Ectodermal cell (in vitro differentiated cells): Measurements from ENCODE around the gene IFT81.
"Not testable (repeated sequence)": the region's sequence is repeated elsewhere in the genome, so short reads cannot be mapped to it uniquely, and the experiment has no call there.

ENCODE experiments used
- H3K27ac ChIP-seq: 2 replicates; pipeline ENCODE4 v1.7.0; 2013; ENCODE audit warnings: mild to moderate bottlenecking, low read depth, low read length; ENCODE audit not compliant: insufficient read depth, poor library complexity, severe bottlenecking
- H3K27me3 ChIP-seq: 2 replicates; pipeline ENCODE4 v1.7.0; 2013; ENCODE audit warnings: mild to moderate bottlenecking, low read length; ENCODE audit not compliant: insufficient read depth, control insufficient read depth, poor library complexity, severe bottlenecking
- H3K36me3 ChIP-seq: one replicate; pipeline ENCODE4 v1.7.0; 2013; ENCODE audit warnings: low read length; ENCODE audit not compliant: control insufficient read depth, insufficient read depth
- H3K4me1 ChIP-seq: one replicate; pipeline ENCODE4 v1.7.0; 2013; ENCODE audit warnings: low read length; ENCODE audit not compliant: control insufficient read depth, insufficient read depth
- H3K4me3 ChIP-seq: 2 replicates; pipeline ENCODE4 v1.7.0; 2013; ENCODE audit warnings: low read depth, low read length, control low read depth; ENCODE audit not compliant: insufficient read depth
- H3K9me3 ChIP-seq: 2 replicates; pipeline ENCODE4 v1.7.0; 2013; ENCODE audit warnings: mild to moderate bottlenecking, low read length, moderate library complexity; ENCODE audit not compliant: control insufficient read depth
- WGBS, 2 experiments: methylation state at CpG; one replicate each; pipeline ENCODE4 v1.1.7; 2013; ENCODE audit warnings: missing lambda C conversion rate in 2 of 2; 5-methylcytosine and 5-hydroxymethylcytosine counted together

The IFT81 gene

DNA sequence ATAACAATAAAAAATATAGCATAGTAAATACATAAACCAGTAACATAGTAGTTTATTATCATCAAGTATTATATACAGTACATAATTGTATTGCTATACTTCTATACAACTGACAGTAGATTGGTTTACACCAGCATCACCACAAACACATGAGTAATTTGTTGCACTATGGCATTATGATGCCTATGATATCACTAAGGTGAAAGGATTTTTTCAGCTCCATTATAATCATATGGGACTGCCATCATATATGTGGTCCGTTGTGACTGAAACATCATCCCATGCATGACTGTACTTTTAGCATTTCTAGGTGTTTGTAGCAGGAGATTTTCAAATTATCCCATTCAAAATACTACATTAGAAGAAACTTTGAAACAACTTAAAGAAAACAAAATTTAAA is 77.8 kb downstream of the IFT81 start:
- H3K27me3 ChIP-seq, result no peaks in the 10 kb centered on the region
- 90 to 93% methylated on average over 1 of the region's 1 CpG for WGBS, 2 experiments
- no peak overlapping the region for H3K27ac ChIP-seq
- H3K36me3 ChIP-seq, result peaks cover 23% of the 10 kb centered on the region
- no peaks in the 10 kb centered on the region for H3K9me3 ChIP-seq
- H3K4me3 ChIP-seq, result no peak overlapping the region
- no peaks in the 10 kb centered on the region for H3K4me1 ChIP-seq

DNA sequence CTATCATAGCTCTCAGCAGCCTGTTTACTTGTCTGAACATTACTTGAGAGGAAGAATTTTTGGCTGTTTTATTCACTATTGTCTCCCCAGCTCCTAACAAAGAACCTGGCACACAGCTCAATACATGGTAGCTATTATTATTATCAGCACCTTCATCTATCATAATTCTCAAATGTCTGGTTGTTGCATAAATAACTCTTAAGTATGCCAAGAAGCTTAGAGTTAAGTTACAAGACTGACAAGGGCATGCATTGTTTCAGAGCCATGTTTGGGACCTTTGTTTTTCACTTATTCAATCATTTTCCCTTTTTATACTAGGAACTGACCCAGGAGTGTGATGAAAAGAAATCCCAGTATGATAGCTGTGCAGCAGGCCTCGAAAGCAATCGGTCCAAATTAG is 79.4 kb downstream of the IFT81 start:
- Histone ChIP-seq H3K4me1 (no peaks in the 10 kb centered on the region), H3K27ac (no peak overlapping the region), H3K9me3 (no peaks in the 10 kb centered on the region), H3K4me3 (no peak overlapping the region), H3K27me3 (no peaks in the 10 kb centered on the region), H3K36me3 (peaks cover 23% of the 10 kb centered on the region)
- 100% methylated on average over 2 of the region's 2 CpGs for WGBS, 2 experiments

DNA sequence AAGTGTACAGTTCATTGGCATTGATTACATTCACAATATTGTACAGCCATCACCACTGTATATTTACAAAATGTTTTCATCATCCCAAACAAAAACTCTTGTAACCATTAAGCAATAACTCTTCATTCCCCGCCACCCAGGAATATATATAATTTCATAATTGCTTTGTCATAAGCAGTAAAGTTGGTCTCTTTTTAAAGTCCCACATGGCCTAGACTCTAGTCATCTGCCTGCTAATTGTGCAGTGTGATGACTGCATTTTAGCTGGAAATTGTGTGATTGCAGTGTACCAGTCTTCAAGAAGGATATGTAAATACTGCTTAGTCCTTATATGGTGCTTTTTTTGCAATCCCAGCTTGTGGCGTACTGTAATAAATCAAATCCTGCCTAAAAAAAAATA is 81.8 kb downstream of the IFT81 start:
- Histone ChIP-seq H3K4me3 (no peak overlapping the region), H3K4me1 (no peaks in the 10 kb centered on the region), H3K27me3 (no peaks in the 10 kb centered on the region), H3K36me3 (peaks cover 26% of the 10 kb centered on the region), H3K9me3 (no peaks in the 10 kb centered on the region), H3K27ac (no peak overlapping the region)
- 90 to 100% methylated on average over 1 to 2 of the region's 2 CpGs for WGBS, 2 experiments

DNA sequence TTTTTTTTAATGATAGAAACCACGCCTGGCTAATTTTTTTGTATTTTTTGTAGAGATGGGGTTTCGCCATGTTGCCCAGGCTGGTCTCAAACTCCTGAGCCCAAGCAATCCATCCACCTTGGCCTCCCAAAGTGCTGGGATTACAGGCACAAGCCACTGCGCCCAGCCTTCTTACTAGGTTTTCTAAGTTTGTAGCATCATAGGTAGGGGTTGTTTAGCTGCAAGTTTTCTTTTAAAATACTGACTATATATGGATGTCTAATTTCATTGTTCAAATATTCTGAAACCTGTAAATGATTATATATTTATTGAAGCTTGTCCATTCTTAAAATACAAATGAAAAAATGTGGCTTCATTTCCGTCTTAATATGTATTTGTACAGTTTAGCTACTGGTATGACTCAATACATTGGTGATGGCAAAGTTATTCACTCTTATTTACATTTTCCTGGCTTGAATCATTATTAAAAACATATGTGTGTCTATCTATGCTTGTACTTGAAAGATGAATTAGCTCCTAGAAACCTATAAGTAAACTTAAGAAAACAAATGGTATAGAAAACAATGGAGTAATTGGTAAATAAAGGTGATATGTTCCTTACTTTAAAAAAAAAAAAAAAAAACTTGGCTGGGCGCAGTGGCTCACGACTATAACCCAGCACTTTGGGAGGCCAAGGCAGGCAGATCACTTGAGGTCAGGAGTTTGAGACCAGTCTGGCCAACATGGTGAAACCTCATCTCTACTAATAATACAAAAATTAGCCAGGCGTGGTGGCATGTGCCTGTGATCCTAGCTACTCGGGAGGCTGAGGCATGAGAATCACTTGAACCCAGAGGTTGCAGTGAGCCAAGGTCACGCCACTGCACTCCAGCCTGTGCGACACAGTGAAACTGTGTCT is 87.7 kb downstream of the IFT81 start:
- not testable (repeated sequence) for H3K4me1 ChIP-seq, H3K27me3 ChIP-seq, H3K9me3 ChIP-seq, H3K4me3 ChIP-seq, H3K36me3 ChIP-seq, H3K27ac ChIP-seq
- 91 to 94% methylated on average over 9 to 10 of the region's 10 CpGs for WGBS, 2 experiments

DNA sequence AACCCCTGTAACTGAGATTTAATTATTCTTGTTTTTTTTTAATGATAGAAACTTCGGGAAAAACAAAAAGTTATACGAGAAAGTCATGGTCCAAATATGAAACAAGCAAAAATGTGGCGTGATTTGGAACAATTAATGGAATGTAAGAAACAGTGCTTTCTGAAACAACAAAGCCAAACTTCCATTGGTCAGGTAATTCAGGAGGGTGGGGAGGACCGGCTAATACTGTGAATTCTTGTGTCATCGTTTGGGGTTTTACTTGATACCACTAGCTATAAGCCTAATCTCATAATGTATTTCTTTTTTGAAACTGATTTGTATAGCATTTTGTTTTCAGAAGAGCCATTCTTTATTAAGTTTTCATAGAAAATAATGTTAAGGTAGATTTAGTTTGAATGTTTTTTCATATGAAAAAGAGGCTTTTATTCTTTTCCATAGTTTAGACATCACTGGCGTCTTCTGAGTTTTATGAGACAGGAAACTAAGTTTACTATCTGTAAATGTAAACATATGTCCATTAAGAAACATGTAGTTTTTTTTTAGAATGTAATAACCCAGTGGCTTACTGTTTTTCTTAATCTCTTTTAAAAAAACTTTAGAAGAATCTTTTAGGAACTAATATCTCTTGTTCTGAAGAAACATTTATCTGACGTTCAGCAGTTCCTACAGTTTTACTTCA is 94.0 kb downstream of the IFT81 start:
- WGBS, 2 experiments, result 83 to 90% methylated on average over 4 to 6 of the region's 7 CpGs

DNA sequence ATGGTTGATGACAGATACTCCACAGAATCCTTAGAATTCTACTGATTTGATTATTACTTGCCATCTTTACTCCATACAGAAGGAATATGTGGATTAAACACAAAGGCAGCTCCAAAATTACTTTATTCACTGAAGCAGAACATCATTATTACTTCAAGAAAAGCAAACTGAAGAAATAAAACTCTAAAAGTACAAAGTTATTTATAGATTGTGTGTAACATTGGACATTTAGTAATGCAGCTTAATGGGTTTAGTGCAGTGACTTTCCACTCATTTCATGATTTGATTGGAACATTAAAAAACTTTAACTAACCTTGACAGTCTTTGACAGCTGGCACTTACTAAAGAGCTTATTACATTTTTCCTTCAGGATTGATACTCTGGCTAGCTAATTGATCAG is 97.9 kb downstream of the IFT81 start:
- H3K36me3 ChIP-seq, result peaks cover 4% of the 10 kb centered on the region
- no peaks in the 10 kb centered on the region for H3K4me1 ChIP-seq
- no peaks in the 10 kb centered on the region for H3K27me3 ChIP-seq
- H3K4me3 ChIP-seq, result no peak overlapping the region
- no peak overlapping the region for H3K27ac ChIP-seq
- H3K9me3 ChIP-seq, result no peaks in the 10 kb centered on the region

More for the DNA sequence above, 94.0 kb downstream of the IFT81 start:
- H3K9me3 ChIP-seq, result peaks cover 3% of the 10 kb centered on the region
- peaks cover 4% of the 10 kb centered on the region for H3K36me3 ChIP-seq
- H3K27me3 ChIP-seq, result no peaks in the 10 kb centered on the region
- no peak overlapping the region for H3K4me3 ChIP-seq
- H3K27ac ChIP-seq, result no peak overlapping the region
- no peaks in the 10 kb centered on the region for H3K4me1 ChIP-seq

DNA sequence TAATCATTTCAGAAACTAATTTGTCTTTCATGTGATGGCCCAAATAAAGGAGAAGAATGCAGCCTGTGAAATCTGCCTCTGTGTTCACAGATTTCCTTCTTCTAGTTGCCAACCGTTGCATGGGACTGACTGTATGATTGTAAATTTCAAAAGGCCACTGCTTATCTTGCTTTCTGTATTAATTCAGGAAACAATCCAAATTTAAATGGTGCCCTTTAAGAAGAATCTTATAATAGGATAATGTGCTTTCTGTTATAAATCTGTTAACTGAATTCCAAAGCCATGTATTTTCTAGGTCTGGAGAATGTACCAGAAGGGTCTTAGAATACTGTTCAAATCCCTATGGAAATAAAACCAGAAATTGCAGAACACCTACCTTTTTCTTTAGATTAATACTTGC is 98.3 kb downstream of the IFT81 start:
- H3K4me3 ChIP-seq, result no peak overlapping the region
- H3K36me3 ChIP-seq, result peaks cover 4% of the 10 kb centered on the region
- WGBS, 2 experiments, result 97 to 100% methylated on average over 1 of the region's 1 CpG
- no peaks in the 10 kb centered on the region for H3K4me1 ChIP-seq
- H3K27me3 ChIP-seq, result no peaks in the 10 kb centered on the region
- H3K9me3 ChIP-seq, result no peaks in the 10 kb centered on the region
- no peak overlapping the region for H3K27ac ChIP-seq

DNA sequence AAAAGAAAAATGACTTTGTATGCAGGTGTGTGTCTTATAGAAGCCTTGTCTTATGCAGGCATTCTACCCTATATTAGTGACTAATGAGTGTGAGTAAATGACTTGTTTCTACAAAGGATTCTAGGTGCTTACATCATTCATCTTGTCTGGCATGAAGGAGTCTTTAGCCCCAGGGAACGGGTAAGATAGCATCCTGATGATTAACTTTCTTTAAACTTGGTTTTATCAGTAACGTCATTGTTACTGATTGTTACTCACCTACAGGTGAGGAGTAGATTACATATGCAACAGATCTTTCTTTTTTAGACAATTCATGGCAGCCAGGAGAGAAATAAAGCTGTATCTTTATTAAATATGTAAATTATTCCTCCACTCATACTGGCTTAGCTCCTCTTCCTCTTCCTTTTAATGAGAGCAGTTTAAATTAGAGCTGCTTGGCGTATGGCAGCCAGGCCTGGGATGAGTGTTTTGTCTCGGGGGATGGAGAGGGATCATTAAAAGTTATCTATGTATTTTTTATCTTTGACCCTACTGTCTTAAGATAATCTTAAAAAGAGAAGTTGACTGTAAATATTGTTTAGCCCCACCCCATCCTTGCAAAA is 99.7 kb downstream of the IFT81 start:
- peaks cover 4% of the 10 kb centered on the region for H3K36me3 ChIP-seq
- no peak overlapping the region for H3K4me3 ChIP-seq
- H3K4me1 ChIP-seq, result no peaks in the 10 kb centered on the region
- H3K27me3 ChIP-seq, result no peaks in the 10 kb centered on the region
- WGBS, 2 experiments, result 90 to 92% methylated on average over 2 of the region's 4 CpGs
- H3K27ac ChIP-seq, result no peak overlapping the region
- no peaks in the 10 kb centered on the region for H3K9me3 ChIP-seq

DNA sequence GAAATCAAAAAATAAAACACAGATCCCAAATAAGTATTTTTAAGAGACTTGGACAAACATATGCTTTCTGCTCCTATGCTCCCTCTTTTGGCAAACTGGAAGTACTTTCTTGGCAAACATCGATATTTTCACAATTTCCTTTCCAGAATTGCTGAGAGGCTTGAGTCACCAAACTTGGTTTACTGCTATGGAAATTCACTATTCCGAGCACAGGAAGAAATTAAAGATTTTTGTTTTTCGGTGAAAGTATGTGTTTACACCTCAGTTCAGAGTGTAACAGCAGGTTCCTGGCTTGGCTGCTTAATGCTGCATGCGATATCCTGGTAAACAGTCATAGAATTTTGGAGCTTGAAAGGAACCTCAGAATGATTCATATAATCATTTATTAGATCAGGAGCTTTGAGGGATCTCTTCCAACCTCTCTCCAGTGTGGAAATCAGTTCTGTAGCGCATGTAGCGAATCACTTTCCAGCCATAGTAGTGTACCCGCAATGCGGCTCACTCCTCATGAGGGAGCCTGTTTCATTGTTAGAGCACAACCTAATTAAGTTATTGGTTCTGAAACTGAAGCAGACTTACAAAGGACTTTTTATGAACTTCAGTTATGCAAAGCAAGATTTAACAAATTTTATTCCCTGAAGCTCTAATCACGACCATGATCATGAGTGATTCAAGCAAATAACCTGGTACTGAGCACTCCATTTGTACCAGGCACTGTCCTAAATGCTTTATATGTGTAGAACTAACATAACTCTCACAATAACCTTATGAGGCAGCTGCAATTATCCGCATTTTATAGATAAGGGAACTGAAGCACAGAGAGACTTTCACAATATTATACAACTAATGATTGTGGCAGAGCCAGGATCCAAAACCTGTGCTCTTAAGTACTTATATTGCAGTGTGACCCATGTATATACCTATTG is 100.5 kb downstream of the IFT81 start:
- 91 to 95% methylated on average over 10 of the region's 10 CpGs for WGBS, 2 experiments
- H3K36me3 ChIP-seq, result no peaks in the 10 kb centered on the region
- no peaks in the 10 kb centered on the region for H3K9me3 ChIP-seq
- H3K27me3 ChIP-seq, result no peaks in the 10 kb centered on the region
- no peaks in the 10 kb centered on the region for H3K4me1 ChIP-seq
- H3K27ac ChIP-seq, result no peak overlapping the region
- H3K4me3 ChIP-seq, result no peak overlapping the region
